Measurements from ENCODE around the gene HTN1.
"Not testable (repeated sequence)": the region's sequence is repeated elsewhere in the genome, so short reads cannot be mapped to it uniquely, and the experiment has no call there.

Gene HTN1

DNA sequence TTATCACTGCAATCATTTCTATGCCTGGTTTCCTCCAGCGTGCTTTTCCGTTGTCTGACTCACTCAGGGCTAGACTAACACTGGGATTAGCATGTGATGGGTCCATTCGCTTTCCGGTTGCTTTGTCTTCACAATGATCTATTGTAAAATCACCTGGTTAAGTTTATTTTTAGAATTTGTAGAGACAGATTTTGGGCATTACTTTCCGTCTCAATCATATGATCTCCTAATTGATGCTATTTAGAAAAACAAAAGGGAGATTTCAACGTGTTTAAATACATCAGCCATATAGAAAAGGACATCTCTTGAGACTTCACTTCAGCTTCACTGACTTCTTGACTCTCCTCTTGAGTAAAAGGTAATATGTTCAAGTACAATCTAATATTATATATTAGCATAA is at the start of gene HTN1:
Gene HTN1 (plus strand): TSS at position 301 of the 400 bp plus-strand sequence. CDS start 2,639 bp downstream, outside the sequence.
- not testable (repeated sequence) for H3K27ac ChIP-seq

GRCh38 chr4:70000711-70001110 is 49.5 kb upstream of the HTN1 start:
- H3K27ac ChIP-seq = no peak overlapping the region
- no peak for TF ChIP-seq CTCF (conservative IDR thresholded peaks at IDR 0.05)

DNA sequence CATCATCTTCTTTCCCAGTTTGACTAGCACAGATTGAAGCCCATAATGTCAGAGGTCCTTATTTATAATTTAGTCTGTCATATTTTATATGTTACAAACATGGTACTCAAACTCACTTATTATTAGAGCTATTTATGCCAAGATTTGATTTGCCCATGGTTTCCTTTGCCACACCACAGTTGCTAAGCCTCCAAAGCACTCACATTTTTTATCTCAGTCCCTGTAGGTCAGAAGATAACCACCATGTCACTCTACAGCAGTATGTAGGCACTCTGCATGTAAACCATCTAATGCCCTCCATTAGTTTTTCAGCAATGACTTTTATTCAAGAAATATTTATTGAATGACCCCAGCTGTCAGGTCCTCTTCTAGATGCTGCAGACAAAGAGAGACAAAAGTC is 47.7 kb upstream of the HTN1 start:
- no peak overlapping the region for H3K27ac ChIP-seq
- no peak for TF ChIP-seq CTCF (conservative IDR thresholded peaks at IDR 0.05)

DNA sequence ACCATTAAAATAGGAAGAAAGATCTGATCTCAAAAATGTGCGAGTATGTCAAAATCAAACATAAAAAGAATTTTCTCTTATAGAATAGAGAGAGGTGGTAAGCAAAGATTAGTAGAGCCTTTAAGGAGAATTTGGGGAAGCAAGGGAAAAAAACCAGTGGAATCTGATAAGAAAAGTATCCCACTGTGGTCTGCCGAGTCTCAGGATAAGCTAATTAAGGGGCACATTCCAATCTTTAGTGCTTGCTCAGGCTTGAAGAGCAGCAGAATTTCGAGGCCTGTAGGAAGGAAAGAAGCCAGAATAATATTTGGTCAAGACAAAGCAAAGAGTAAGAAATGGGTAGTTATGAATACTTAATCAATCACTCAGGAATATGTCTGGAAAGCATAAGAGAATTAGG is 41.5 kb upstream of the HTN1 start:
- TF ChIP-seq CTCF (conservative IDR thresholded peaks at IDR 0.05) = no peak
- no peak overlapping the region for H3K27ac ChIP-seq

DNA sequence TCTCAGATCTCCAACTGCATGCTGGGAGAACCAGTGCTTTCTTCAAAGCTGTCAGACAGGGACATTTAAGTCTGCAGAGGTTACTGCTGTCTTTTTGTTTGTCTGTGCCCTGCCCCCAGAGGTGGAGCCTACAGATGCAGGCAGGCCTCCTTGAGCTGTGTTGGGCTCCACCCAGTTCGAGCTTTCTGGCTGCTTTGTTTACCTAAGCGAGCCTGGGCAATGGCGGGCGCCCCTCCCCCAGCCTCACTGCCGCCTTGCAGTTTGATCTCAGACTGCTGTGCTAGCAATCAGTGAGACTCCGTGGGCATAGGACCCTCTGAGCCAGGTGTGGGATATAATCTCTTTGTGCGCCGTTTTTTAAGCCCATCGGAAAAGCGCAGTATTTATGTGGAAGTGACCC is 31.2 kb upstream of the HTN1 start:
- H3K27ac ChIP-seq = not testable (repeated sequence)

GRCh38 chr4:70023218-70023617 is 27.0 kb upstream of the HTN1 start:
- no peak overlapping the region for H3K27ac ChIP-seq
- no peak for TF ChIP-seq CTCF (conservative IDR thresholded peaks at IDR 0.05)

DNA sequence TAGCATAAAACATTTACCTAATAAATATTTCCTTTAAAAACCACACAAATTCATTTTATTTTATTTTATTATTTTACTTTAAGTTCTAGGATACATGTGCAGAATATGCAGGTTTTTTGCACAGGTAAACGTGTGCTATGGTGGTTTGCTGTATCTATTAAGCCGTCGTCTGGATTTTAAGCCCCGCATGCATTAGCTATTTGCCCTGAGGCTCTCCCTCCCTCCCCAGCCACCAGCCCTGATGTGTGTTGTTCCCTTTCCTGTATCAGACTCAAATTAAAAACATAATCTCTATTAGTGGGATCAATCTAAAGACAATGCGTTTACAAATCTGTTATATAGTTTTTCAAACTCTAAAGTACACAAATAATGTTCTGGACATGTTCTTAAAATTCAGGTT is 23.2 kb upstream of the HTN1 start:
- no peak overlapping the region for H3K27ac ChIP-seq
- no peak for TF ChIP-seq CTCF (conservative IDR thresholded peaks at IDR 0.05)

GRCh38 chr4:70028159-70028558 is 22.1 kb upstream of the HTN1 start, which contains the start of gene HTN3:
Gene HTN3 (plus strand): TSS chr4:70028459. CDS start chr4:70030741, 2,282 bp downstream.
- not testable (repeated sequence) for H3K27ac ChIP-seq

DNA sequence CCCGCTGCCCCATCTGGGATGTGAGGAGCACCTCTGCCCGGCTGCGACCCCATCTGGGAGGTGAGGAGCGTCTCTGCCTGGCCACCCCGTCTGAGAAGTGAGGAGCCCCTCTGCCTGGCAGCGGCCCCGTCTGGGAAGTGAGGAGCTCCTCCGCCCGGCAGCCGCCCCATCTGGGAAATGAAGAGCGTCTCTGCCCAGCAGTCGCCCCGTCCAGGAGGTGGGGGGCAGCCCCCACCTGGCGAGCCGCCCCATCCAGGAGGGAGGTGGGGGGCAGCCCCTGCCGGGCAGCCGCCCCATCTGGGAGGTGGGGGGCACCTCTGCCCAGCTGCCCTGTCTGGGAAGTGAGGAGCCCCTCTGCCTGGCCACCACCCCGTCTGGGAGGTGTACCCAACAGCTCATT is 12.7 kb upstream of the HTN1 start:
- not testable (repeated sequence) for H3K27ac ChIP-seq

DNA sequence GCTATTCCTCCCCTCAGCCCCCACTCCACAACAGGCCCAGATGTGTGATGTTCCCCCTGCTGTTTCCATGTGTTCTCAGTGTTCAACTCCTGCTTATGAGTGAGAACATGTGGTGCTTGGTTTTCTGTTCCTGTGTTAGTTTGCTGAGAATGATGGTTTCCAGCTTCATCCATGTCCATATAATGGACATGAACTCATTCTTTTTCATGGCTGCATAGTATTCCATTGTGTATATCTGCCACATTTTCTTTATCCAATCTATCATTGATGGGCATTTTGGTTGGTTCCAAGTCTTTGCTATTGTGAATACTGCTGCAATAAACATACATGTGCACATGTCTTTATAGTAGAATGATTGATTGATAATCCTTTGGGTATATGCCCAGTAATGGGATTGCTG is 10.3 kb upstream of the HTN1 start:
- not testable (repeated sequence) for H3K27ac ChIP-seq
